Upper lobe of right lung (tissue), 1 donor: ENCODE measurements around the gene SMARCAD1. TPM values are rescaled to one million over a fixed set of nuclear protein-coding genes. Genes with fewer than 3 reads are reported as not detected.

ENCODE experiments used
- ATAC-seq: fragments of 200-7000 bp; cut with Tn5 transposase; one replicate; pipeline ENCODE4 v1.9.1; 2020; ENCODE audit warnings: mild to moderate bottlenecking, moderate library complexity
- DNase-seq: peaks from one replicate; pipeline ENCODE4 v3.0.0-alpha.2; 2020
- H3K27ac ChIP-seq: fragments of 200-600 bp; one replicate; pipeline ENCODE4 v1.8.0; 2022
- H3K27me3 ChIP-seq: fragments of 200-600 bp; one replicate; pipeline ENCODE4 v1.8.0; 2022; ENCODE audit warnings: mild to moderate bottlenecking
- H3K36me3 ChIP-seq: fragments of 200-600 bp; one replicate; pipeline ENCODE4 v1.8.0; 2022
- H3K4me1 ChIP-seq: fragments of 200-600 bp; one replicate; pipeline ENCODE4 v1.8.0; 2022
- H3K4me3 ChIP-seq: fragments of 200-600 bp; one replicate; pipeline ENCODE4 v1.8.0; 2022; ENCODE audit warnings: mild to moderate bottlenecking
- H3K9me3 ChIP-seq: fragments of 200-600 bp; one replicate; pipeline ENCODE4 v1.8.0; 2022
- intact Hi-C: fragments of 100-400 bp; cut with DNase I; formaldehyde crosslinking; loops from one replicate; pipeline ENCODE4 v1.11.0; 2022
- total RNA-seq: library from RNA; stranded (reverse); fragmentation: NEBNext Ultra II Directional; extraction: Animal tissue kit (Norgen Biotek cat#: 25700); gene quantifications from one replicate; pipeline ENCODE4 v1.2.1, GENCODE V29; 2021
- TF ChIP-seq, protein P1 (sequence below): fragments of 200-600 bp; IDR thresholded peaks from one replicate; pipeline ENCODE4 v1.8.0; 2022; ENCODE audit warnings: antibody characterized with exemption
- donor health status: DM: no; HTN: yes; CAD: no; lungs with severe emphysema.

The SMARCAD1 gene
- total RNA-seq, 1 donor from 2014 or later = 21.0 TPM

DNA sequence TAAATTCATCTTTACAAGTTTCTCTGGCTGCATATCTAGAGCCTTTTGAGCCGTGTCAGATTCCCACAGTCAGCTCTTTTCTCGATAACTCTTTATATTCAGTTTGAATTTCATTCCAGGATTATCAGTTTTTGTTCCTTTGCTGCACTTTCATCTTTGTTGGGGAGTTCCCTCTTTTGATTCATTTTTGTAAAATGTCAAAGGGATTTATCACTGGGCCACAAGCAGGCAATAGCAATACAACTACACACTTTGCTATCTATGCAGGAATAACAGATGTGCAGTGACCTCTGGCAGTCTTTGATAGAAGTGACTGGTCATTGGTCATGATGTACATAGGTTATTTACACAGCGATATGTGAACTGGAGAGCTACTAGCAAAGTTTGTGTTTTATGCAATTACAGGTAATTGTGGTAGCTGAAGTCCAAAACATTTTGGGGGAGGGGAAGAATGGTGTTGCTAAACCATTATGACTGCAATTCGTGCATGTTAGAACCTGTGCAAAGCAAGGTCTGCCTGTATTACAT lies 91.1 kb downstream of the SMARCAD1 start:
- DNase-seq = no peak

DNA sequence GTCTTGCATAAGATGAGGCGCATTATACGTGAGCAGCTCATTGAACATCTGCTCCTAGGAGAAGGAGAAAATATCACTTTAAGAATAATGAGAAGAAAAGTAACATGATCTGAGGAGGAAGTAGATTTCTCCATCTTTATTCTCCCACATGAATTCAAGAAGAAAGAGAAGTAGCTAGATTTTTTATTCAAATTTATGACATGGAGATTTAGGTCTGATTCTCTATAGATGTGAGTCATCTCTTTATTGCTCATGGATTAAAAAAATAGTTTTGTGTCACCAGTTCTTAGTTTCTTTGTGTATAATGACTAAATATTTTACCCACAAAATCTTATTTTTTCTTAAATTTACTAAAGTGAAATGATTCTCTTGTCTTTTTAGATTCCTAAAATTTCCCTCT lies 94.5 kb downstream of the SMARCAD1 start:
- Histone ChIP-seq H3K36me3 (no peaks in the 10 kb centered on the region), H3K4me1 (no peaks in the 10 kb centered on the region), H3K9me3 (no peaks in the 10 kb centered on the region), H3K4me3 (no peak overlapping the region), H3K27me3 (no peaks in the 10 kb centered on the region), H3K27ac (no peak overlapping the region)
- ATAC-seq = no peak
- intact Hi-C loops = no loop called here
- DNase-seq = no peak
- TF ChIP-seq, protein P1, sequence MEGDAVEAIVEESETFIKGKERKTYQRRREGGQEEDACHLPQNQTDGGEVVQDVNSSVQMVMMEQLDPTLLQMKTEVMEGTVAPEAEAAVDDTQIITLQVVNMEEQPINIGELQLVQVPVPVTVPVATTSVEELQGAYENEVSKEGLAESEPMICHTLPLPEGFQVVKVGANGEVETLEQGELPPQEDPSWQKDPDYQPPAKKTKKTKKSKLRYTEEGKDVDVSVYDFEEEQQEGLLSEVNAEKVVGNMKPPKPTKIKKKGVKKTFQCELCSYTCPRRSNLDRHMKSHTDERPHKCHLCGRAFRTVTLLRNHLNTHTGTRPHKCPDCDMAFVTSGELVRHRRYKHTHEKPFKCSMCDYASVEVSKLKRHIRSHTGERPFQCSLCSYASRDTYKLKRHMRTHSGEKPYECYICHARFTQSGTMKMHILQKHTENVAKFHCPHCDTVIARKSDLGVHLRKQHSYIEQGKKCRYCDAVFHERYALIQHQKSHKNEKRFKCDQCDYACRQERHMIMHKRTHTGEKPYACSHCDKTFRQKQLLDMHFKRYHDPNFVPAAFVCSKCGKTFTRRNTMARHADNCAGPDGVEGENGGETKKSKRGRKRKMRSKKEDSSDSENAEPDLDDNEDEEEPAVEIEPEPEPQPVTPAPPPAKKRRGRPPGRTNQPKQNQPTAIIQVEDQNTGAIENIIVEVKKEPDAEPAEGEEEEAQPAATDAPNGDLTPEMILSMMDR = no peak

More for the DNA sequence above, 91.1 kb downstream of the SMARCAD1 start:
- ATAC-seq = no peak
- H3K4me1 ChIP-seq = no peaks in the 10 kb centered on the region
- no peaks in the 10 kb centered on the region for H3K36me3 ChIP-seq
- intact Hi-C loops = no loop called here
- TF ChIP-seq, protein P1 = no peak
- H3K27me3 ChIP-seq = no peaks in the 10 kb centered on the region
- no peak overlapping the region for H3K27ac ChIP-seq
- H3K9me3 ChIP-seq = no peaks in the 10 kb centered on the region
- H3K4me3 ChIP-seq = no peak overlapping the region

DNA sequence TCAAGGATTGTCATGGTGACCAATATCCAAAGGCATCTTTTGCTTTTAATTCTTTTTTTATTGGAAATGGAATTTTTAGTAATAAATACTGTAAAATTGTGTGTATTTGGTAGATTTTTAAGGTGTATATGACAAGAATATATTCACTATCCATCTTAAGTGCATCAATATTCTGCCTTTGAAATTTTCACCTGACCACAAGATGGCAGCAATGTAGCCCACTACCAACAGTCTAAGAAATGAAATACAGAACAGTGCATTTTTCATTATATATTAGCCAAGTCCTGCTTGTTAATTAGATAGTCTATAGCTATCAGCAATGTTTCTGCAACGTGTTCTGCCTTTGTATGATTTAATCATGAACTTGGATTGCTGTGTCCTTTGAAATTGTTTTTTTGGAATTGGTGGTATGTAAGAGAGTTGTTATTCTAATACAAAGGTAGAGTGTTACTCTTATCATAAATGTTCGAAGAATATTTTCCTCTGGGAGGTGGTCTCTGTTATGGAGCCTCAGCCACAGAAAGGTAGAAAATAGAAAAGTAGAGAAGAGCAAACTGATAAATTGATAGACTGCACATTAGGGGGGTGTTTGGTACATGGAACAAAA lies 96.8 kb downstream of the SMARCAD1 start:
- no peaks in the 10 kb centered on the region for H3K4me1 ChIP-seq
- H3K27me3 ChIP-seq = no peaks in the 10 kb centered on the region
- TF ChIP-seq, protein P1 = peak; percentile 56
- no peaks in the 10 kb centered on the region for H3K9me3 ChIP-seq
- DNase-seq (no peak), ATAC-seq (peak; percentile 65)
- H3K4me3 ChIP-seq = no peak overlapping the region
- intact Hi-C loops = no loop called here
- H3K27ac ChIP-seq = no peak overlapping the region
- H3K36me3 ChIP-seq = no peaks in the 10 kb centered on the region

DNA sequence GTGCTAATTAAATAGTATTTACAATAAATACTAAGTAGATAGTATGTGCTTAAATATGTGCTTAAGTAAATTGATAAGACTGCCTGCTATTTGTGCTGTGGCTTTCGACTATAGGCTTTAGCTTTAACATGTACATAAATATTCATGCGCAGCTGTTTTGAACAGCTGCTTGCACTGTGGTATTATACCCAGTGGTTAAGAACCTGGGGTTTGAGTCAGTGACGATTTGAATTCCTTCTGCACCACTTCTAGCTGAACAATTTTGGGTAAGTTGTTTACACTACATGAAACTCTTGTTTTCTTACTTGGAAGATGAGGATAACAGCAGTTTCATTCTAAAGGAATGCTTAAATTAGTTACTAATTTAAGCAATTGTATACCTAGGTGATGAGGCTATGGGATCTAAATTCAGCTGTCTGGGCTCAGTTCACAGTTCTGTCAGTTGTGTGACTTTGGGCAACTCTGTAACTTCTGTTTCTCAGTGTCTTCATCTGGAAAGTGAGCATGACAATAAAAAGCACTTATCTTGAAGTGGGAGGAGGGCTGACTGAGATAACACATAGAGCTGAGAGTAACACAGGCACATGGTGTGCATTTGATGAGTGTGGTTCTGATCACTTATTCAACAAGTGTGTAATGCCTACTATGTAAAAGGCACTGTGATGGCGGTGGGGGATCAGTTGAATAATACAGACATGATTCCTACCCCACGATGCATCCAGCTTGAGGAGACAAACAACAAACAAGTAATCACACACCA lies 98.0 kb downstream of the SMARCAD1 start:
- no peaks in the 10 kb centered on the region for H3K4me1 ChIP-seq
- H3K27me3 ChIP-seq = no peaks in the 10 kb centered on the region
- no peak overlapping the region for H3K4me3 ChIP-seq
- DNase-seq = no peak
- H3K27ac ChIP-seq = no peak overlapping the region
- TF ChIP-seq, protein P1 = no peak
- ATAC-seq = peak; percentile 55
- H3K36me3 ChIP-seq = no peaks in the 10 kb centered on the region
- H3K9me3 ChIP-seq = no peaks in the 10 kb centered on the region
- intact Hi-C loops = no loop called here

DNA sequence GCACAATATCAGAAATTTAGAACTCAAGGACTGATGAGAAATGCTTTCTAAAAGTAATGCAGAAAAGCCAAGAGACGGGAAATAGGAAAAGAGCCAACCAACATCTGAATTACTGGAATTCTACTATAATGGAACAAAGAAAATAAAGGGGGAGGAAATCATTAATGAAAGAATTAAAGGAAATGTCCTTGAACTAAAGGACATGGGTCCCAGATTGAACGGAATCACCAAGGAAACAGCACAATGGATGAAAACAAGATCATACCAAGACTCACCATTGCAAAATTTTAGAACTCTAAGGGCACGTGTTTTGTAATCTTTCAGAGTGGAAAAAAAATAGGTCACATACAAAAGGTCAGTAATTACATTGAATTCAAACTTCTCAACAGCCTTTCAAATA lies 99.0 kb downstream of the SMARCAD1 start:
- DNase-seq = no peak
- H3K9me3 ChIP-seq = no peaks in the 10 kb centered on the region
- no peaks in the 10 kb centered on the region for H3K4me1 ChIP-seq
- no peaks in the 10 kb centered on the region for H3K27me3 ChIP-seq
- TF ChIP-seq, protein P1 = no peak
- no peak overlapping the region for H3K27ac ChIP-seq
- H3K4me3 ChIP-seq = no peak overlapping the region
- intact Hi-C loops = no loop called here
- ATAC-seq = no peak
- H3K36me3 ChIP-seq = no peaks in the 10 kb centered on the region
